Superior temporal gyrus (tissue), 1 donor: ENCODE data around the gene SOWAHD.
"Not testable (repeated sequence)": the region's sequence is repeated elsewhere in the genome, so short reads cannot be mapped to it uniquely, and the experiment has no call there.

Source experiments
- DNase-seq: peaks from one replicate; pipeline ENCODE4 v3.0.0-alpha.2; 2016; ENCODE audit errors: extremely low spot score

Gene SOWAHD

DNA sequence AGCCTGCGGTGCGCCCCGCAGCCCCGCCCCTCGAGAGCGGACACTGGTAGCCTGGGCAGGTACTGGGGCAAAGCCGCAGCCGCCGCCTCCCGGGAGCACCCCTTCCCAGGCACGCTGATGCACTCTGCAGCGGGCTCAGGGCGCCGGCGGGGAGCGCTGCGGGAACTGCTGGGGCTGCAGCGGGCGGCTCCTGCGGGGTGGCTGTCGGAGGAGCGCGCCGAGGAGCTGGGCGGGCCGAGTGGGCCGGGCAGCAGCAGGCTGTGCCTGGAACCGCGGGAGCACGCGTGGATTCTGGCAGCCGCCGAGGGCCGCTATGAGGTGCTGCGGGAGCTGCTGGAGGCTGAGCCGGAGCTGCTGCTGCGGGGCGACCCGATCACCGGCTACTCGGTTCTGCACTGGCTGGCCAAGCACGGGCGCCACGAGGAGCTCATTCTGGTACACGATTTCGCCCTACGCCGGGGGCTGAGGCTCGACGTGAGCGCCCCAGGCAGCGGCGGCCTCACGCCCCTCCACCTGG, 401 bp downstream of the SOWAHD start:
- DNase-seq = no peak

DNA sequence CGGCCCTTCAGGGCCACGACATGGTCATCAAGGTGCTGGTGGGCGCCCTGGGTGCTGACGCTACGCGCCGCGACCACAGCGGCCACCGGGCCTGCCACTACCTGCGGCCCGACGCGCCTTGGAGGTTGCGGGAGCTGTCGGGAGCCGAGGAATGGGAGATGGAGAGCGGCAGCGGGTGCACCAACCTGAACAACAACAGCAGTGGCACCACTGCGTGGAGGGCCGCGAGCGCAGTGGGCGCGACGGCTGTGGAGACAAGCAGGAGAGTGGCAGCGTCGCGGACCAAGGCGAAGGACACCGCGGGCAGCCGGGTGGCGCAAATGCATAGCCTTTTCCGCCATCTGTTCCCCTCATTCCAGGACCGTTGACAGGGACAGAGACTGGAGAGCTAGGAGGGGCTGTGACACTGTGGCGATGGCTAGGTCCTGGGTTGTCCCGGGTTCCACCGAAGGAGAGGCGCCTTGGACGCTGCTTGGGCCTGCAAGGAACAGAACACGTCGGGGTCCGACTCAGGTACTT, 919 bp downstream of the SOWAHD start:
- no peak for DNase-seq

DNA sequence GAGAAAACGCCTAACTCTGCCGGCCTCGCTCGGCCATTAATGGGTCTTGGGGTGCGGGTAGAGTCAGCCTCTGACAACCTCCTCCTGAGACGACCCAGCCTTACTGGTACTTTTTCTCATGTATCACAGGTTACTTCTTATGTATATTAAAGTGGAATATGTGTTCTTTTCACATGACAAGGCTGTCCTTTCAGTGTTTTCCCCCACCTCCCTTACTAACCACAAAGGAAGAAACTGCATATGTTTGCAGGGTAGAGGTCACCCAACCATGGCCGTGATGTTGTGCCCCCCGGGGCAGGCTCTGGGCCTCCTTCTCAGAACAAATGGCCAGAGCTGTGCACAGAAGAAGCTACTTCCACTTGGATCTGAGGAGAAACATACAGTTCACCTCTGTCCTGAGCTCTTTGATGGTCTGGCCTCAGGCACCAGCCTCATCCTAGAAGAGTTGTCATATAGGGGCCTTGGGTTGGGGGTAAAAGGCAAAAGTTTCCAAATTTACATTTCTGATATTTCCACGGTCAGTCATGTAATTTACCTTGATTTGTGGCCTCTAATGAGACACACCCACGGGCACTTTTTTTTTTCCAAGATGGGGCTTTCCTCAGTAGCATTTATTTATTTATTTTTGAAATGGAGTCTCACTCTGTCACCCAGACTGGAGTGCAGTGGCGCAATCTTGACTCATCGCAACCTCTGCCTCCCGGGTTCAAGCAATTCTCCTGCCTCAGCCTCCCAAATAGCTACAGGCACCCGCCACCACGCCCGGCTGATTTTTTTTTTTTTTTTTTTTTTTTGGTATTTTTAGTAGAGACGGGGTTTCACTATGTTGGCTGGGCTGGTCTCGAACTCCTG, 1.9 kb downstream of the SOWAHD start:
- no peak for DNase-seq

DNA sequence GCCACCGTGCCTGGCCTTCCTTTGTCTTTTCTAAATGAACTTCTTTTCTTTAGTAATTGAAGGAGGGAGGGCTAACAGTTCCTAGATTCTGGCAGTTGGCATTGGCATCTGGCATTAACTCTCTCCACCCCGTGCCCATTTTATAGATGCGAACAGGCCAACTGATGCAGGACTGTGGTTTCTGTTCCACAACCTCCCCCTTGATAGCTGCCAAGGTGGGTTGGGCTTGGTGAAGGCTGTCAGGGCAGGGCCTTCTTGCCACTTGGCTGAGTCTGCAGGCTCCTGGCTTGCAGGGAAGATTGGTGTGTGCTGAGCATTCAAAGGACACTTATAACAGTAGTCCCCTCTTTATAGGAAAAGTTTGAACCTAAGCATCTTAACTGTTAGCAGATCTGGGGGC, 4.3 kb downstream of the SOWAHD start:
- DNase-seq = no peak

DNA sequence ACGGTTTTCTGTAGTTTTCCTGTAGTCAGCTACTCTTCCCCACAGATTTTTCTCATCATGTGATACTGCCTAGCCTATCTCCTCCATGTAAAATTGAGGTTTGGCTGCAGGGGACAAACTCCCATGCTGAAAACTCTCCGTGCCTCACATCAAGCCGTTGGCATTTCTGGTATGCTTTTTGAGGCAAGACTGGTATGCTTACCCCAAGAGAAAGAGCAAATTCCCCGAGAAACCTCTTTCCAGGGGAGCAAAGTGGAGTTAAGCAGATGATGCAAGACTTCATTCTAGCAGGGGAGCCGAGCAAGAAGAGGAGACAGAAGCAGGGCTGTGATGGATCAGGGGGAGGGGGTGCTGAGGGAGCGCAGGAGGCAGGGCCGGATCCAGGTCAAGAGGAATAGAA, 4.8 kb downstream of the SOWAHD start:
- no peak for DNase-seq

DNA sequence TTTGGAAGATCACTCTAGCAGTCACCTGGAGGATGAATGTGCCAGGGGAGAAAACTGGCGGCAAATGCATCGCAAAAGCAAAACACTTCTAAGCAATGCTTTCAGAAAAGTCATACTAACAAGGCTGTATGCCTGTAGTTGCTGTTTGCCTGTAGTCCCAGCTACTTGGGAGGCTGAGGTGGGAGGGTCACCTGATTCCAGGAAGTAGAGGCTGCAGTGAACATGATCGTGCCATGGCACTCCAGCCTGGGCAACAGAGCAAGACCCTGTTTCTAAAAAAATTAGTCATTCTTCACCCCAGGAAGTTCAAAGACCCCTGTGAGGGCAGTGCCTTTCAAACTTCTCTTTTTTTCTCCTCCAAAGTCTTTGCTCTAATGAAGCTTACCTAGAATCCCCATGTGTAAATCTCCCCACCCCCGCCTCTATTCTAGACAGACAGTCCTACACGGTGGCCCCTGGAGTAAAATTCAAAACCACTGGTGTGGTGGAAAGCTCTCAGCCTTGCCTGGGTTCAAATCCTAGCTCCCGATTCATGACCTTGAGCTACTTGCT, 5.5 kb downstream of the SOWAHD start:
- DNase-seq = no peak

DNA sequence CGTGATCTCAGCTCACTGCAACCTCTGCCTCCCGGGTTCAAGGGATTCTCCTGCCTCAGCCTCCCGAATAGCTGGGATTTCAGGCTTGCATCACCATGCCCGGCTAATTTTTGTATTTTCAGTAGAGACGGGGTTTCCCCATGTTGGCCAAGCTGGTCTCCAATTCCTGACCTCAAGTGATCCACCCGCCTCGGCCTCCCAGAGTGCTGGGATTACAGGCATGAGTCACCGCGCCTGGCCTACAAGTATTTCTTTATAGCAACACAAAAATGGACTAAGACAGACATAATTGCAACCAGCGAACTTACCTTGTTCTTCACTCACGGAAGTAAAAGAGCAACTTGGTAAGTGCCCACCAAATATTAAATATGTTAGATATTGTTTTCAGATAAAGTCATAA, 10.0 kb downstream of the SOWAHD start:
- DNase-seq = not testable (repeated sequence)

DNA sequence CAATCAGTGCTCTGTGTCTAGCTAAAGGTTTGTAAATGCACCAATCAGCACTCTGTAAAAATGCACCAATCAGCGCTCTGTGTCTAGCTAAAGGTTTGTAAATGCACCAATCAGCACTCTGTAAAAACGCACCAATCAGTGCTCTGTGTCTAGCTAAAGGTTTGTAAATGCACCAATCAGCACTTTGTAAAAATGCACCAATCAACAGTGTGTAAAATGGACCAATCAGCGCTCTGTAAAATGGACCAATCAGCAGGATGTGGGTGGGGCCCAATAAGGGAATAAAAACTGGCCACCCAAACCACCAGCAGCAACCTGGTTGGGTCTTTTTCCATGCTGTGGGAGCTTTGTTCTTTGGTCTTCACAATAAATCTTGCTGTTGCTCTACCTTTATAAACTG, 11.0 kb downstream of the SOWAHD start:
- DNase-seq = not testable (repeated sequence)

DNA sequence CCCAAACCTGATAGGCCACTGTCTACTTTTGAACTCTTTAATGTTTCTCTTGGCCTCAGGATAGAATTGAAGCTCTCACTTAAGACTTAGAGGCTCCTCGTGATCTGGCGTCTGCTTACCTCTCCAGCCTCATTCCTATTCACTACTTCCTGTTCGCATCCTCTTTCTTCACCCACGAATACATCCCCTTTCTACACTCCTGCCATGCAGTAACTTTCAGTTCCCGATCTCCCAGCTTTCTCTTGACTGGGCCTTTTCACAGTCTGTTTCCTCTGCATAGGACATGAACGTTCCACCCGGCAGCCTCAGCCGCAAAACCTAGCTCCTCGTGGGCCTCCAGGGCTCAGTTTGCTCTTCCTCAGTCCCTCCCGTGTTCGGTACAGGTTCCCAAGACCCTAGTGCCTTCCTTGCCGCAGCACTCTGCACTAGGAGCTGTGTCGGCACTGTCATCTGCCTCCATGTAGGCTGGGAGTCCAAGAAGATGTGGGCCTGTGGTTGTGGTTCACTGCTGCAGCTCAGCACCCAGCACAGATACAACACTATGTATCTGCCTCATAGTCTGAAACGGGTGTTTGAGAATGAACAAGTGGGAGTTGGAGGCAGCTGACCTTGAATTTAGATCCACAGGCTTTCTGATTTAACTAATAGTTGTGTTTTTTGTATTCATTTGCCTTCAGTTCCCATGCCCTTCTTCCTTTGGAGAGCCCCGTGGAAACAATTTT, 17.3 kb downstream of the SOWAHD start:
- DNase-seq = no peak

DNA sequence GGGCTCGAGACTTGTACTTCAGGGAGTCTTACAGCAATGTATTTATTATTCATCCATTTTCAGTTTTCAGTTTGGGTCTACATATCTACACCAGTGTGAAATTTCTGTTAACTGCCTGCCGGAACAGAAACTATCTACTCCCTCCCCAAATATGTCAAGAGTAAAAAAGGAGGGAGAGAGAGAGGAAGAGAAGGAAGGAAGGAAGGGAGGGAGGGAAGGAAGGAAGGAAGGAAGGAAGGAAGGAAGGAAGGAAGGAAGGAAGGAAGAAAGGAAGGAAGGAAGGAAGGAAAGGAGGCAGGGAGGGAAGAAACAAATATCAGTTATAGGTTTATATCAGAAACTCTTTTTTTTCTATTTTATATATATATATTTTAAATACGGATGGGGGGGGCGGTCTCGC, 20.4 kb downstream of the SOWAHD start:
- DNase-seq = no peak

DNA sequence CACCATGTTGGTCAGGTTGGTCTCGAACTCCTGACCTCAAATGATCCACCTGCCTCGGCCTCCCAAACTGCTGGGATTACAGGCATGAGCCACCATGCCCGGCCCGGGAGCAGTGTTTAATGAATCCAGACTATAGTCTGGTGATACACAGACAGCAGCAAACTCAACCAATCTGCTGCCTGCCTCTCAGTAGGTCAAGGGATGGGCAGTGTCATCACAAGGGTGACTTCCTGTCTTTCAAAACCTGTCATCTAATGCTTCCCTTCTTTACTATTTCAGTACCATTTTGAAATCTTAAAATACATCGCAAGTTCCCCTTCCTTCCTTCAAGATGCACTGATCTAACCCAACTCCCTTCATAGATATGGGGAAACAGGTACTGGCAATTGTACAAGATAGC, 24.6 kb downstream of the SOWAHD start:
- no peak for DNase-seq

DNA sequence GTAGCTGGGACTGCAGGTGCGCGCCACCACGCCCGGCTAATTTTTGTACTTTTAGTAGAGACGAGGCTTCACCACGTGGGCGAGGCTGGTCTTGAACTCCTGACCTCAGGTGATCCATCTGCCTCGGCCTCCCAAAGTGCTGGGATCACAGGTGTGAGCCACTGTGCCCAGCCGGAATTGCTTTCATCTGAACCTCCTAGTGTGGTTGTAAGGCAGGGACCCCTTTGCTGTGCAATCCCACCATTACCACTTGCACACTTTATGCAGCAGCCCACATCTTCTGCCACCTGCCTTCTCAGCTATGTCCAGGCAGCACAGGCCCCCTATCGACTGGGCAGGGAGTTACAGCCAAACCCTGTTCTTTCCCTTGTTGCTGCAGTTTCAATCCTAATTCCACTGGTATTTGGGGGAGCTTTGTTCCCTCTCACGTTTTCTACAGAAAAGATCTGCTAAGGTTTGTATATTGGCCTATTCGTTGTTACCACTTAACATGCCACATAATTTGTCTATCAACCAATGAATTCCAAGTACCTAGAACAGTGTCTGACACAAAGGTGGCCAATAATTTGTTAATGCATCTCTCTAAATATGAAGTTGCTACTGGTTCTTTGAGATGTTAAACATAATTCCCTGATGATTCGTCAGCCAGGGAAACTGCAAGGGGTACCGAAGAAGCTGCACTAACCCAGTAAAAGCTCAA, 26.5 kb downstream of the SOWAHD start:
- no peak for DNase-seq

DNA sequence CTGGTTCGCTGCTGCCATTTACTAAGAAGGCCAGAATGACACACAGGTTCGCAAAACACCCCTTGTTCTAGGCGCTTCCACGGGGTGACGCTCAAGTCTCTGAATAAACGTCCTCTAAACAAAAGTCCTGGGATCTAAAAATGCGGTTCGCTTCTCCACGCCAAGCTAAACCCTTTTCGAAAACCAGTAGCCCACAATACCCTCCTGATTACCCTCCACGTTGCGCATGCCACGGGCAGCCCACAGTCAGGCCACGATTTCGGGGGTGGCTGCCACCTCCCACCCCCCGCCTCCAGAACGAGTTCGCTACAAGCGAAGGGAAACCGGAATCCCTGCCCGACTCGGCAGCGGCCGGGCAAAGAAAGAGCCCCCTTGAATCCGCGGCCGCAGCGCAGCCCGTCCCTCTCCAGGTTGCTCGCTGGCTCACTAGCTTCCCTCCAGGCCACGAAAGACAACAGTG, 32.6 kb downstream of the SOWAHD start:
- peak; percentile 25 for DNase-seq

DNA sequence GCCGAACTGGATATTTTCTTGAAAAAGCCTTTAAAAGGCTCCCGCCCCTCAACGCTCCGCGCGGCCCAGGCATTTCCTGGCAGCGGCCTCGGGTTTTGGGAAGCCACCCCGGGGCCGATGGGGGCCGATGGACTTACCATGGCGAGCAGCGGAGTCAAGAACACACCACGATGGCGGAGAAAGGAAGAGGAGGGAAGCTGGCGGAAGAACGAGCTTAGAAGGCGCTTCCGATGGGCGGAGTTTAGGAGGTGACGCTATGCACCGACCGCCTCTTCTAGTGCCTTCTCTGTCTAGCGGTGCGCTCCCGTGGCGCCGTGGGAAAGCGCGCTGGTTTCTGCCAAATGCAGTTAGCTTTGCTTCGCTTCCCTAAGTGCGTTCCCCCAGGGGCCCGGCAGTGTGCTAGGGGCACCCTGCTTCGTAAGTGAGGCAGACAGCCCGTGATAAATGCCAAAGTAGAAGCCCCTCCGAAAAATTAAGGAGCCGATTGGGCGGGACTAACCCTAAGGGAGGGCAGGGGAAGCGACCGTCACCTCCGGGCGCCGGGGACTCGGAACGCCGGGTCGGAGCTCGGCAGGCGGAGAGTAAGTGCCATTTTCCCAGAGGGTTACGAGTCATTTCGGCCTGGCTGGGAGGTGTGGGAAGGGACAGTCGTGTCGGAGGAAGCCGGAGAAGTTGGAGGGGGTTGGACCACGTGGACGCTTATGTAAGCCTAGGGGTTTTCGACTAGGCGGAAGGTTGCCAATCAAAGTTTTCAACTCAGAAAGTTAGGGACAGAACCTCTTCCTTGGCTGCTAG, 33.2 kb downstream of the SOWAHD start, which contains the start of gene RPL39:
TSS of gene RPL39 (minus strand) at position 194 of the 795 bp plus-strand sequence. CDS start at position 140, 54 bp downstream.
- peak; percentile 91 for DNase-seq

DNA sequence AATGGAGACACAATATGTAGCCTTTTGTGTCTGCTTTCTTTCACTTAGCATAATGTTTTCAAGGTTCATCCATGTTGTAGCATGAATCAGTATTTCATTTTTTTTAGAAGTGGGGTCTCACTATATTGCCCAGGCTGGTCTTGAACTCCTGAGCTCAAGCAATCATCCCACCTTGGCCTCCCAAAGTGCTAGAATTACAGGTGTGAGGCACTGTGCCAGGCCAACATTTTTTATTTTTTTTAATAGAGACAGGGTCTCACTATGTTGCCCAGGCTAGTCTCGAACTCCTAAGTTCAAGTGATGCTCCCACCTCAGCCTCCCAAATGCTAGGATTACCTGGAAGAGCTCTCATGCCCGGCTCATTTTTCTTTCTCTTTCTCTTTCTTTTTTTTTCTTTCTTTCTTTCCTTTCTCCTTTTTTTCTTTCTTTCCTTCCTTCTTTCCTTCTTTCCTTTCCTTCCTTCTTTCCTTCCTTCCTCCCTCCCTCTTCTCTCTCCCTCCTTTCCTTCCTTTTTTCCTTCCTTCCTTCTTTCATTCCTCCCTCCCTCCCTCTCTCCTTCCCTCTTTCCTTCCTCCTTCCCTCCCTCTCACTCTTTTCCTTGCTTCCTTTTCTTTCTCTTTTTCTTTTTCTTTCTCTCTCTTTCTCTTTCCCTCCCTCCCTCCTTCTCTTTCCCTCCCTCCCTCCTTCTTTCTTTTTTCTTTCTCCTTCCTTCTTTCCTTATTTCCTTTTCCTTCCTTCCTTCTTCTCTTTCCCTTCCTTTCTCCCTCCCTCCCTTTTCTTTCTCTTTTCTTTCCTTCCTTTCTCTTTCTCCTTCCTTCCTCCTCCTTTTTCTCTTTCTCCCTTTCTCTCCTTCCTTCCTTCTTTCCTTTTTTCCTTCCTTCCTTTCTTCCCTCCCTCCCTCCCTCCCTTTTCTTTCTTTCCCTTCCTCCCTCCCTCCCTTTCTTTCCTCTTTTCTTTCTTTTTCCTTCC, 43.1 kb downstream of the SOWAHD start:
- DNase-seq = no peak

DNA sequence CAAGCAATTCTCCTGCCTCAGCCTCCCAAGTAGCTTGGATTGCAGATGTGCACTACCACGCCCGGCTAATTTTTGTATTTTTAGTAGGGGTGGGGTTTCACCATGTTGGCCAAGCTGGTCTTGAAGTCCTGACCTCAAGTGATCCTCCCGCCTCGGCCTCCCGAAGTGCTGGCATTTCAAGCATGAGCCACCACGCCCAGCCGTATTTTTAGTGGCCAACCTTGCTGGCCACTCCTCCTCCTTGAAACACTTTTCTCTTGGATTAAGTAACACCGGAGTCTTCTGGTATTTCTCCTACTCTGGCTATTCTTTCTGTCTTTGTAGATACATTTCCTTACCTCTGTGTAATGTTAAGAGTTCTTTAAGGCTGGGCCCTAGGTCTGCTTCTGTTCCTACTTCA, 44.2 kb downstream of the SOWAHD start:
- no peak for DNase-seq

DNA sequence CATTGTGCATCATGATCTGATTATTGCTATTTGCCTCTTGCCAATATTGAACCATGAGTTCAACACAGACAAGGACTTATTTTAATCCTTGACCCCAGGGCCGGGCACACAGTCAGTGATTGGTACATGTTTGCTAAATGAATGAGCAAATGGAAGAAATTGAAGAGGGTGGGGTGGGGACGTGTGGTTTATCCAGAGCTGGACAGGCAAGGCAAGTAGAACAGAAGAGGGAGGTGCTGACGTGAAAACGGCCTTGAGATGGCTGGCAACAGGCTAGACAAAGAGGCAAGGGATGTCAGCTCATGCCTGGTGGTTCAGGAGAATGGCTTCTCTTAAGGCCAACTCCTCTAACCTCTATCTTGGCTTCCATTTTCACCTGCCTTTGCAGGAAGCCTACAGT, 50.1 kb downstream of the SOWAHD start:
- DNase-seq = not testable (repeated sequence)

DNA sequence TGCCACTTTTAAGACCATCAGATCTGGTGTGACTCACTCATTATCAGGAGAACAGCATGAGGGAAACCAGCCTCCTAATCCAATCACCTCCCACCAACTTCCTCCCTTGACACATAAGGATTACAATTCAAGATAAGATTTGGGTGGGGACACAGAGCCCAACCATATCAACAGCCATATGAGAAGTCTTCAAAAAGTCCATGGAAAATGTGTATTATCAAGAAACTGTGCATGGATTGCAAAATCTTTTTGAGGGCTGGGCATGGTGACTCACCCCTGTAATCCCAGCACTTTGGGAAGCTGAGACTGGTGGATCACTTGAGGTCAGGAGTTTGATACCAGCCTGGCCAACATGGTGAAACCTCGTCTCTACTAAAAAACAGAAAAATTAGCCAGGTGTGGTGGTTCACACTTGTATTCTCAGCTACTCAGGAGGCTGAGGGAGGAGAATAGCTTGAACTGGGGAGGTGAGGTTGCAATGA, 50.8 kb downstream of the SOWAHD start:
- DNase-seq = no peak
